ENCODE results near the gene USP1. TPM values are rescaled to one million over a fixed set of nuclear protein-coding genes. Genes with fewer than 3 reads are reported as not detected.

USP1 gene
- total RNA-seq, 2 donors from 2014 or later, result 20.2 to 29.8 TPM

DNA sequence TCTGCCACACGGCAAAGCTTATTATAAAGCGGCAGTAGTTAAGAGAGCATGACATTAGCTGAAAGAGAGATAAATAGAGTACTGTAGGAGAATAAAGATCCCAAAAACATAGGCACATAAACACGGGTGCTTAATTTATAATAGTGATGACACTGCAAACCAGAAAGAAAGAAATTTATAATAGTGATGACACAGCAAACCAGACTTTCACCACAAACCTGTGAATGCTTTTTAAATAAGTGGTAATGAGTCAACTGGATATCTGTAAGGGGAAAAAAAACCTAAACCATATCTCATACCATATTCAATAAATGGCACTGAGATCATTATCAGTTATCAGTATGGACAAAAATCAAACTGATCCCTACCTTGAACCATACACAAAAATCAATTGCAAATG lies 25.5 kb downstream of the USP1 start:
- DNase-seq (ENCODE audit: low spot score), result no peak
- intact Hi-C loops (cut with DNase I), result no loop called here

DNA sequence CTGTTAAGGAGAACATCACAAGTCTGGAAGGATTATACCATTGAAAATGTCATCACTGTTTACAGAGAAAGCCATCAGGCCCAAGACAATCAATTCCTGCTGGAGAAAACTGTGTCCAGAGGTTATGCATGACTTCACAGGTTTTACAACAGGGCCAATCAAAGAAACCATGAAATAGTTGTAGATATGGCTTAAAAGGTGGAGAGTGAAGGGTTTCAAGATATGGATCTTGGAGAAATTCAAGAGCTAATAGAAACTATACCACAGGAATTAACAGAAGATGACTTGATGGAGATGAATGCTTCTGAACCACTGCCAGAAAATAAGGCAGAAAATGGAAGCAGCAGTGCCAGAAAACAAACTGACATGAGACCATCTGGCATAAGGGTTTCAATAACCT lies 30.2 kb downstream of the USP1 start:
- DNase-seq (ENCODE audit: low spot score), result no peak
- intact Hi-C loops (cut with DNase I), result loop anchor here in 1 of 2 donors (5.0 kb wide), 1 partner anchor 590 kb away; no protein-coding TSS in a partner anchor

DNA sequence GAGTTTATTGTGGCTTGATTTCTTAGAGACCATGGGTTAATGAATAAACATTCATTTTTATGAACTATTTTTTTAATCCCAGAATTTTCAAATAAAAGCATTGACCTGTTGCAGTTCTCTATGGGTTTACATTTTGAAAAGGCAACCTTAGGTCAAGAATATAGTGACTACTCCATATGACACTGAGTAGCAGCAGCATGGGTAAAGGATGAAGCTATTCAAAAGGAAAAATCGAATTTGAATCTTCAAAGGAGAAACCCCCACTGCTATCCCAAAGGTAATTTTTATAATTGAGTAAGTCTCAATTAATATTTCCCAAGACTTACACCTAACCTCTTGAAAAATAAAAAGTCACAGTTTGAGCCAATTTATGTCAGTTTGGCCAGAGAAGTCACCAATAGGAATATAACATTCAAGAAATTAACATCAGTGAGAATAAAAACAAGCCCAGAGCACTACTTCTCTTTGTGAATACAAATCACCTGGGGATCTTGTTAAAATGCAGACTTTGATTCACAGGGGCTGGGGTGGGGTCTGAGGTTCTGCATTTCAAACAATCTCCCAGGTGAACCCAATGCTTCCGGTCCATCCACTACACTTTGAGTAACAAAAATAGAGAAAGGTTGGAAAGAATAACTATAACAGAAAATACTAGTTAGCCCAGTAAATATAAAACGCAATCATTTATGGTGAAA lies 39.8 kb downstream of the USP1 start:
- DNase-seq (ENCODE audit: low spot score), result no peak
- intact Hi-C loops (cut with DNase I), result no loop called here

DNA sequence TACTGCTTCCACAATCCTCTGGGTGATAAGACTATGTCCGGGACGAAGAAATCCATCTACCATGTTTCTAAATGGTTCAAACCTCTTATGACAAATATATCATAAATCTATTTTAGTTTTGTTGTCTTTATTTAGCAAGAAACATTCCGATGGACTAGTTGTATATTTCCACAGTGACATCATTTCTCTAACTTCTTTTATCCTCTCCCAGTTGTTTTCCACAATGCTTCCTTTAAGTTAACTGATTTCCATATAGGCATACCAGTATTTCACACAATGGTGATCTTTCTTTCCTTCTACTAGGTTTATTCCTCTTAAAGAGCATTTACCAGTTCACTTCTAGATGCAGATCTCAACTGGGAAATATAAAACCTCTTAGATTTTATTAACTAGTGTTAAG lies 44.8 kb downstream of the USP1 start:
- intact Hi-C loops (cut with DNase I), result no loop called here
- DNase-seq (ENCODE audit: low spot score), result no peak

DNA sequence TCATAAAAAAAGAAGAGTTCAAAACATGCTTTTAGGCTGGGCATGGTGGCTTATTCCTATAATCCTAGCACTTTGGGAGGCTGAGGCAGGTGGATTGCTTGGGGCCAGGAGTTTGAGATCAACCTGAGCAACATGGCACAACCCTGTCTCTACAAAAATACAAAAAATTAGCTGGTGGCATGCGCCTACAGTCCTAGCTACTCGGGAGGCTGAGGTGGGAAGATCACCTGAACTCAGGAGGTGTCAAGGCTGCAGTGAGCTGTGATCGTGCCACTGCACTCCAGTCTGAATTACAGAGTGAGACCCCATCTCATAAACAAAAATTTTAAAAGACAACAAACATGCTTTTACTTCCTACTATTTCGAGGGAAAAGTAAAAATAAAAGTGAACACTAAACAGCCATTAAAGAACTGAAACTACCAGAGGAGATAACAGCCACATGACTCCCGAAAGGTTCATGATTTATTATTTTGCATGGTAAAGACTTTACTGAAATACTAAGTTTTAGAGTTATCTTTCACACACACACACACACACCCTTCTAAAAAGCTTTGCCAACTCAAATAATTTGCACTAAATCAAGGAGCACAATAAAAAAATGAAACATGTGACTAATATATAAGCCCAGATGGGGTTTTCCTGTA lies 48.1 kb downstream of the USP1 start:
- no peak for DNase-seq (ENCODE audit: low spot score)
- intact Hi-C loops (cut with DNase I), result no loop called here

- DNase-seq (ENCODE audit: low spot score), result no peak
- intact Hi-C loops (cut with DNase I), result no loop called here
These were observed 51.1 kb downstream of the USP1 start for GRCh38 chr1:62487956-62488355.

- intact Hi-C loops (cut with DNase I), result no loop called here
- DNase-seq (ENCODE audit: low spot score), result no peak
These were observed 55.7 kb downstream of the USP1 start for GRCh38 chr1:62492521-62492920.

GRCh38 chr1:62493656-62494055 lies 56.8 kb downstream of the USP1 start:
- no peak for DNase-seq (ENCODE audit: low spot score)
- intact Hi-C loops (cut with DNase I), result no loop called here

- no peak for DNase-seq (ENCODE audit: low spot score)
- intact Hi-C loops (cut with DNase I), result no loop called here
These were observed 57.3 kb downstream of the USP1 start for GRCh38 chr1:62494137-62494536.

GRCh38 chr1:62500210-62500609 lies 63.4 kb downstream of the USP1 start:
- no peak for DNase-seq (ENCODE audit: low spot score)
- intact Hi-C loops (cut with DNase I), result loop anchor here in 1 of 2 donors (10.0 kb wide), 1 partner anchor 245 kb away; no protein-coding TSS in a partner anchor

Other genes with a start within 250 kb of the USP1 start
- gene L1TD1, start 242.2 kb upstream of the USP1 start, total RNA-seq, result under 1 TPM; 0.09 to 0.48 TPM
- gene KANK4, start 117.6 kb upstream of the USP1 start, total RNA-seq, result under 1 TPM; 0.19 to 0.37 TPM
- not detected for gene ANGPTL3, start 160.5 kb downstream of the USP1 start, total RNA-seq